ENCODE measurements around the gene TMA16.

- TF ChIP-seq SIN3A (IDR thresholded peaks at IDR 0.05; ENCODE audit: borderline replicate concordance, insufficient read depth, low read length) (no peak), POLR2AphosphoS5 (IDR thresholded peaks at IDR 0.05; ENCODE audit: low read depth, low read length) (no peak), TAF1 (IDR thresholded peaks at IDR 0.05; ENCODE audit: borderline replicate concordance, insufficient read depth, low read length) (no peak)
- TF ChIP-seq, protein P1, sequence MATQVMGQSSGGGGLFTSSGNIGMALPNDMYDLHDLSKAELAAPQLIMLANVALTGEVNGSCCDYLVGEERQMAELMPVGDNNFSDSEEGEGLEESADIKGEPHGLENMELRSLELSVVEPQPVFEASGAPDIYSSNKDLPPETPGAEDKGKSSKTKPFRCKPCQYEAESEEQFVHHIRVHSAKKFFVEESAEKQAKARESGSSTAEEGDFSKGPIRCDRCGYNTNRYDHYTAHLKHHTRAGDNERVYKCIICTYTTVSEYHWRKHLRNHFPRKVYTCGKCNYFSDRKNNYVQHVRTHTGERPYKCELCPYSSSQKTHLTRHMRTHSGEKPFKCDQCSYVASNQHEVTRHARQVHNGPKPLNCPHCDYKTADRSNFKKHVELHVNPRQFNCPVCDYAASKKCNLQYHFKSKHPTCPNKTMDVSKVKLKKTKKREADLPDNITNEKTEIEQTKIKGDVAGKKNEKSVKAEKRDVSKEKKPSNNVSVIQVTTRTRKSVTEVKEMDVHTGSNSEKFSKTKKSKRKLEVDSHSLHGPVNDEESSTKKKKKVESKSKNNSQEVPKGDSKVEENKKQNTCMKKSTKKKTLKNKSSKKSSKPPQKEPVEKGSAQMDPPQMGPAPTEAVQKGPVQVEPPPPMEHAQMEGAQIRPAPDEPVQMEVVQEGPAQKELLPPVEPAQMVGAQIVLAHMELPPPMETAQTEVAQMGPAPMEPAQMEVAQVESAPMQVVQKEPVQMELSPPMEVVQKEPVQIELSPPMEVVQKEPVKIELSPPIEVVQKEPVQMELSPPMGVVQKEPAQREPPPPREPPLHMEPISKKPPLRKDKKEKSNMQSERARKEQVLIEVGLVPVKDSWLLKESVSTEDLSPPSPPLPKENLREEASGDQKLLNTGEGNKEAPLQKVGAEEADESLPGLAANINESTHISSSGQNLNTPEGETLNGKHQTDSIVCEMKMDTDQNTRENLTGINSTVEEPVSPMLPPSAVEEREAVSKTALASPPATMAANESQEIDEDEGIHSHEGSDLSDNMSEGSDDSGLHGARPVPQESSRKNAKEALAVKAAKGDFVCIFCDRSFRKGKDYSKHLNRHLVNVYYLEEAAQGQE (IDR thresholded peaks at IDR 0.05; ENCODE audit: insufficient read depth in 1 of 2, low read depth in 2 of 2, low read length in 2 of 2) = no peak
Measured at GRCh38 chr4:163500586-163500985, 6.1 kb downstream of the TMA16 start.
